Measurements from ENCODE around the gene OBP2A.

The OBP2A gene

DNA sequence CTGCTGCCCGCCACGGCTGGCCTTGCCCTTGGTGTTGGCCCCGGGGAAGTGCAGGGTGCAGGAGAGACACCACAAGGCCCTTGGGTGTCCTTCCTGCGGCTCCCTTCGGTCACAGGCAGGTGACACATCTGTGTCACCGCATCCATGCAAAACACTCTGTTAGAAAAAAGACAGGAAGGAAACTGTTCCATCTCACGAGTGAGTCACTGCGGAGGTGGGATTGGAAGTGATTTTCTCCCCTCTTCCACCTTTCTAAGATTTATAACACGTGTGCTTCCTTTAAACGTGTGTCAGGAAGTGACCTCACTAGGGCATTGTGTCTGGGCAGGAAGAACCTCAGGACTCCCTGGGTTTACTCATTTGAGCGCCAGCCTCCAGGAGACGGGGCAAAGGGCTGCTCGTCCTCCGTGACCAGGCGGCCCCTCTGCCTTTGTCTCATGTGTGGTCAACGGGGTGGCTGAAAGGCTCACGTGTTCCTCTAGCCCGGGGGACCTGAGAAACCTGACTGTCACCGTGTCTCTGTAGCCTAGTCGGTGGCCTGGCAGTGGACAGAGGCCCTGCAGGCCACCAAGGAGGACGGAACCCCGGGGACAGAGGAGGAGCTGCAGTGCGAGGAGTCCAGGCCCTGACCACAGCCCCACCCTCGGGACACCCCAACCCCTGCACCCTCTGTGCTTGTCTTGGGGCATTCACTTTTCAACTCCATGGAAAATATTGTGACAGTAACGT, 29.6 kb upstream of the OBP2A start:
- H3K27ac Mint-ChIP-seq: no peak overlapping the region
- H3K9me3 Mint-ChIP-seq: no peaks in the 10 kb centered on the region
- peaks cover 8% of the 10 kb centered on the region for H3K4me1 Mint-ChIP-seq (ENCODE audit: low read depth)
- H3K36me3 Mint-ChIP-seq (ENCODE audit: low read depth): no peaks in the 10 kb centered on the region
- peaks cover 9% of the 10 kb centered on the region for H3K27me3 Mint-ChIP-seq (ENCODE audit: low read depth)
- no peak overlapping the region for H3K4me3 Mint-ChIP-seq
- no peak for DNase-seq (ENCODE audit: low spot score)

DNA sequence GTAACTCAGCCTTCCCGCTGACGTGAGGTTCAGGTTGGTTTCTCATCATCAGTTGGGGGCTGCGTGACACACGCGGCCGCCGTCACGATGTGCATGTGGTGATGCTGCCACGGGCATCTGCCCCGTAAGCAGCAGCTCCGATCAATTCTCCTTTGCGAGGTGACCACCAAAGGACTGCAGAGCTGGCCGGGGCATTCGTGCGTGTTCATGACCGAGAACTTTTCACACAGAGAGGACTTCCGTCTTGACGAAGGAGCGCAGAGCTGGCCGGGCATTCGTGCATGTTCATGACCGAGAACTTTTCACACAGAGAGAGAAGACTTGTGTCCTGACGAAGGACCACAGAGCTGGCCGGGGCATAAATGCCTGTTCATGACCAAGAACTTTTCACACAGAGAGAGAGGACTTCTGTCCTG, 28.5 kb upstream of the OBP2A start:
- H3K36me3 Mint-ChIP-seq (ENCODE audit: low read depth): no peaks in the 10 kb centered on the region
- DNase-seq (ENCODE audit: low spot score): no peak
- H3K4me3 Mint-ChIP-seq: no peak overlapping the region
- H3K9me3 Mint-ChIP-seq: no peaks in the 10 kb centered on the region
- H3K4me1 Mint-ChIP-seq (ENCODE audit: low read depth): peaks cover 1% of the 10 kb centered on the region
- no peak overlapping the region for H3K27ac Mint-ChIP-seq
- peaks cover 9% of the 10 kb centered on the region for H3K27me3 Mint-ChIP-seq (ENCODE audit: low read depth)

DNA sequence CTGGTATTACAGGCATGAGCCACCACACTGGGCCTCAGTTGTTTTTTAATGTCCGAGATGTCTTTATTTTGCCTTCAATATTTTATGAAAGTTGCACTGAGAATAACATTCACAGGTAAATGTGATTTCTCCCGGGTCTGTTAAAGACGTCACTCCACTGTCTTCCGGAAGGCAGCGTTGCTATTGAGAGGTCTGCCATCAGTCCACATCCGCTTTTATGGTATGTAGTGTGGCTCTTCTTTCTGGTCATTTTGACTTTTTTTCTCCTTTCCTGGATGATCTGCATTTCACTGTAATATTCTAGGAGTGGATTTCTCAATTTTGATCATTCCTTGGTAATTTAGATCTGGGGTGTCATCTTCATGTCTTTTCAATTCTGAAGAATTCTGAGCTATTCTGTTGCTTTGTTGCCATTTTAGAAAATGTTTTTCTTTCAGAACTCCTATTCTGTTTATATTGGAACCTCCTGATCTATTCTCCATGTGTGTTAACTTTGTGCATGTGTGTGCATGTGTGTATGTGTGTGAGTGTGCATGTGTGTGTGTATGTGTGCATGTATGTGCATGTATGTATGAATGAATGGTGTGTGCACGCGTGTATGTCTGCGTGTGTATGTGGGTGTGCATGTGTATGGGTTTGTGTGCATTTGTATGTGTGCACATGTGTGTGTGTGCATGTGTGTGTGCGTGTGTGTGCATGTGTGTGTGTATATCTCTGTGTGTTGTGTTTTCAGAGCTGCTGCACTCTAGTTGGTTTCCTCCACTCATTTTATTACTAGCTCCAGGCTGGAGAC, 26.6 kb upstream of the OBP2A start:
- no peak overlapping the region for H3K4me3 Mint-ChIP-seq
- peaks cover 9% of the 10 kb centered on the region for H3K27me3 Mint-ChIP-seq (ENCODE audit: low read depth)
- H3K4me1 Mint-ChIP-seq (ENCODE audit: low read depth): no peaks in the 10 kb centered on the region
- DNase-seq (ENCODE audit: low spot score): no peak
- H3K27ac Mint-ChIP-seq: no peak overlapping the region
- no peaks in the 10 kb centered on the region for H3K9me3 Mint-ChIP-seq
- no peaks in the 10 kb centered on the region for H3K36me3 Mint-ChIP-seq (ENCODE audit: low read depth)

DNA sequence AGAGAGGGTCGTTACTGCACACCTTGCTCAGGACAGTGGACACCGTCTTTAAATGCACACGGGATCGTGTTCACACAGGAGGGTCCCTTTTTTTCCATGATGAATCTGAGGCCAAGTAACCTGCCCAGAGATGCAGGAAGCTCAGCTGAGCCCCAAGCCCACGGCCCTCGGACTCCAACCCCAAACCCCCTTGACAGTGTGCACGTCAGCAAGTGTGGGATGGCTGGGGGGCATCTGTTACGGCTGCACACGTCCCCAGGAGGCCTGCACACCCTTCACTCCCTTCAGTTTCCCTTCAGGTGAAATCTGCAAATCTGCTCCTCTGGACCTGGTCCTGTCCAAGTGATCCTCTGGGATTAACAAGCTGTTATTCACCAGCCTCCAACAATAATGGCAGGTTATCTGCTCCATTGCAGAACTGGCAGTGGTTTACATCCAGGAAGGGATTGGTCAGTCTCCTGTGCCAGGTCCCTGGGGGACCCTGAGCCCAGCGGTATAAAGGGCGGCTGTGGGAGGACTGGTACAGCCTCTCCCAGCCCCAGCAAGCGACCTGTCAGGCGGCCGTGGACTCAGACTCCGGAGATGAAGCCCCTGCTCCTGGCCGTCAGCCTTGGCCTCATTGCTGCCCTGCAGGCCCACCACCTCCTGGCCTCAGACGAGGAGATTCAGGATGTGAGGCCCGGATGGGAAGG, 24.9 kb upstream of the OBP2A start, which contains the start of gene LCN1:
LCN1 (plus strand) TSS at position 525 of the 692 bp plus-strand sequence; CDS start at position 583, 58 bp downstream.
- H3K4me1 Mint-ChIP-seq (ENCODE audit: low read depth): no peaks in the 10 kb centered on the region
- no peak within 1 kb of the TSS for H3K4me3 Mint-ChIP-seq
- H3K27ac Mint-ChIP-seq: no peak within 1 kb of the TSS
- H3K27me3 Mint-ChIP-seq (ENCODE audit: low read depth): peaks cover 9% of the 10 kb centered on the region
- no peaks in the 10 kb centered on the region for H3K9me3 Mint-ChIP-seq
- no peak for DNase-seq (ENCODE audit: low spot score)
- H3K36me3 Mint-ChIP-seq (ENCODE audit: low read depth): no peaks in the 10 kb centered on the region

DNA sequence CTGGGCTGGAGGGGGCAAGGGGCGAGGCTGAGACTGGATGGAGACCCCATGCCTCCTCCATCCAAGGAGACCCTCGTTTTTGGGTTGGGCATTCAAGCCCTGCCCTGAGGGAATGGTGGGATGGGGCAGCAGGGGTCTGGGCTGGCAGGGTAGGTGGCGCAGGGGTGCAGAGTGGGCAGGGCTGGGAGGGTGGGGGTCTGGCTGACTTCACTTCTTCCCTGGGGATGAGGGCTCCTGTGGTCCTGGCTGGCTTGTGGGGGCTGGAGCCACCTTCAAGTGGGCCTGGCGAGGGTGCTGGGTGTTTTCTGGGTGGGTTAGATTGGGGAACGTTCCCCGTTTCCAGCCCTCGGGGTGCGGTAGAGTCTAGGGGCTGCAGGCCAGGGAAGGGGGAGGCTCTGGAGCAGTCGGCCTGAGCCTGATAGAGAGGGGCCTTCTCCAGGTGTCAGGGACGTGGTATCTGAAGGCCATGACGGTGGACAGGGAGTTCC, 24.3 kb upstream of the OBP2A start:
- no peaks in the 10 kb centered on the region for H3K4me1 Mint-ChIP-seq (ENCODE audit: low read depth)
- DNase-seq (ENCODE audit: low spot score): no peak
- no peaks in the 10 kb centered on the region for H3K9me3 Mint-ChIP-seq
- H3K4me3 Mint-ChIP-seq: no peak overlapping the region
- no peak overlapping the region for H3K27ac Mint-ChIP-seq
- H3K27me3 Mint-ChIP-seq (ENCODE audit: low read depth): peaks cover 9% of the 10 kb centered on the region
- no peaks in the 10 kb centered on the region for H3K36me3 Mint-ChIP-seq (ENCODE audit: low read depth)

DNA sequence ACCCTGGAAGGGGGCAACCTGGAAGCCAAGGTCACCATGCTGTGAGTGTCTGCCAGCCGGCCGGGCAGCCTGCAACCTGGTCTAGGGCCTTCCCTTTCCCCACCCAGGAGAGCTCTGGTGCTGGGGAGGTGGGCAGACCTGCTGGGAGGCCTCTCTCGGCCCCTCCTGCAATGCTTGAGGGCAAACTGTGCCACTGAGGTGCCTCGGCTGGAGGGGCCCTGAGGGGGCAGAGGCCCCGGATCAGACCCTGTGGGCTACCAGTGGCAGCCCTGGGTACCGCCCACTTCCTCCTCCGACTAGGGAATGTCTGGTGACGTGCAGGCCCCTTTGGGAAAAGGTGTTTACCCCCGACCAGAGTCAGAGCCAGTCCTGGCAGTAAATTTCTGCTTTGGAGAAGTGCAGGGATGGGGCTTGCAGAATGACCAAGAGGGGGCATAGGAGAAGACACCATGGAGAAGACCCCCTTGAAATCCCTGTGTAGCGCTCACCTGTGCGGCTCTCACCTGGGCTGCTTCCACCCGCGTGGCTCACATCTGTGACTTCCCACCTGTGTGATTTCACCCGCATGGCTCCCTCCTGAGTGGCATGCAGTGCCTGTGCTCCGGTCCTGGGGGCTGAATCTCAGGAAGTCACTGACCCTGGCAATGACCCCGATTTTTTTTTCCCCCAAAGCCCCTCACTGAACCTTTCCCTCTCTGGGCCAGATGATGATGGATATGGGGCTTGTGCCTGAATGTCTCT, 23.6 kb upstream of the OBP2A start:
- Mint-ChIP-seq H3K27me3 (ENCODE audit: low read depth) (peaks cover 9% of the 10 kb centered on the region), H3K27ac (no peak overlapping the region), H3K4me3 (no peak overlapping the region), H3K36me3 (ENCODE audit: low read depth) (no peaks in the 10 kb centered on the region), H3K4me1 (ENCODE audit: low read depth) (no peaks in the 10 kb centered on the region), H3K9me3 (no peaks in the 10 kb centered on the region)
- DNase-seq (ENCODE audit: low spot score): no peak

DNA sequence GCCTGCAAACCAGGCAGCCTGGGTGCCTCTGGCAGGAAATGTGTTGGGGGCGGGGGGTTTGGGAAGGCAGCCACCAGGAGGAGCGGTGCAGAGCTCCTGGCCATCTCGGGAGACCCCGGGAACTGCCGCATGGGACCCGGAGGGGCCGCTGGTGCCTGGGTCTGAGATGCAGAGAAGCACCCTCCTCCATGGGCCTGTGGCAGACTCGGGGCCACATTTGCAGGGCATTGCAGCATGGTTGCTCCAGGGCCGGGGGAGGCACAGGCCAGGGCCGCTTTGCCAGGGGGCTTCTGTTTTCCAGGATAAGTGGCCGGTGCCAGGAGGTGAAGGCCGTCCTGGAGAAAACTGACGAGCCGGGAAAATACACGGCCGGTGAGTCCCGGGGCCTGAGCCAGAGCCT, 23.0 kb upstream of the OBP2A start:
- H3K27me3 Mint-ChIP-seq (ENCODE audit: low read depth): peaks cover 9% of the 10 kb centered on the region
- H3K4me3 Mint-ChIP-seq: no peak overlapping the region
- H3K9me3 Mint-ChIP-seq: no peaks in the 10 kb centered on the region
- H3K27ac Mint-ChIP-seq: no peak overlapping the region
- no peaks in the 10 kb centered on the region for H3K36me3 Mint-ChIP-seq (ENCODE audit: low read depth)
- no peak for DNase-seq (ENCODE audit: low spot score)
- H3K4me1 Mint-ChIP-seq (ENCODE audit: low read depth): no peaks in the 10 kb centered on the region

DNA sequence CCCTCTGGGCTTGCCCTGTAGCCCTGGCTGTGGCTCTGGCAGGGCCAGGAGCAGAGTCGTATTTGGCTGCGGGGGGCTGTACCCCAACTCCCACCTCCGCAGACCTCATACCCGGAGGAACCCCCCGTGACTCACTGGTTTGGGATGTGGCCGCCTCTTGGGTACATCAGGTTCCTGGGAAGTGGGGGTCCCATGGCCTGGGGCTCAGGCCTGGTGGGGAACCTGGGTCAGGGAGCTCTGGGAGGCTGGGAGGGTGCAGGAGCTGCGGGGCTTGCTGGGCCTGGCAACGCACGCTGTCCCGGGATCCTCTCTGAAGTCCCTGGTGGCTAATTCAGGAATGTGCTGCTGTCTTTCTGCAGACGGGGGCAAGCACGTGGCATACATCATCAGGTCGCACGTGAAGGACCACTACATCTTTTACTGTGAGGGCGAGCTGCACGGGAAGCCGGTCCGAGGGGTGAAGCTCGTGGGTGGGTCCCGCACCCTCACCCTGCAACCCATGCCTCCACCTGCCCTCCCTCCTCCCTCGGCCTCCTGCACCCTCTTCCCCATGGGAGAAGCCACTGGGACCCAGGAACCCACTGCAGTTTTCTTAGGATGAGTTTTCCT, 22.3 kb upstream of the OBP2A start:
- H3K4me3 Mint-ChIP-seq: no peak overlapping the region
- DNase-seq (ENCODE audit: low spot score): no peak
- no peaks in the 10 kb centered on the region for H3K4me1 Mint-ChIP-seq (ENCODE audit: low read depth)
- H3K27me3 Mint-ChIP-seq (ENCODE audit: low read depth): peaks cover 3% of the 10 kb centered on the region
- no peaks in the 10 kb centered on the region for H3K9me3 Mint-ChIP-seq
- H3K27ac Mint-ChIP-seq: no peak overlapping the region
- no peaks in the 10 kb centered on the region for H3K36me3 Mint-ChIP-seq (ENCODE audit: low read depth)

DNA sequence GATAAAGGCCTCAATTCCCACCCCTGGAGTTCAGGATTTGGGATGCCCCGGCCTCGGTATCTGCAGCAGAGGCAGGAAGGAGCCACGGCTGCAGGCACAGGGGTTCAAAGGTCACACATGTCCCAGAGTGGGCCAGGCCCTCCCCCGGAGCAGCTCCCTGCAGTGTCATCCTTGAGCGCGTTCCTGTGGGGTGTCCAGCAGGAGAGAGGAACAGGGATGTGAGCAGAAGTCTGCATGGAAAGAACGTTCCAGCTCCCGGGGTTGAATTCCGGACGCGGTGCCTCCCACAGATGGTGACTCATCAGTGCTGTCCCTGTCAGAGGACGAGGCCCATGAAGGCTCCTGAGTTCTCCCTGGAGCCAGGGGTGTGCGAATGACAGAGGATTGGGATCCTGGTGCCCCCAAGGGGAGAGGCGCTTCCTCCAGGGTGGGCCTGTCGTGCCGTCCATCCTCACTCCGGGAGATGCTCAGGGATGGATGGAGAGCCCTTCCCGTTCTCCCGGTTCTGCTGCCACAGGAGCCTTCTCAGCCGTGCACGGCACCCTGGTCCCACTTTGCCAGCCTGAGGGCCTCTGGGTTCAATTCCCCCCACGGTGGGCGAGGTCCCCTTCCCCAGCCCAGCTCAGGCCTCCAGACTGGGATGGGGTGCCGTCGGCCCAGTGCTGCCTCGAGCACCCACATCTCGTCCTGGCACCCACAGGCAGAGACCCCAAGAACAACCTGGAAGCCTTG, 21.6 kb upstream of the OBP2A start:
- no peaks in the 10 kb centered on the region for H3K4me1 Mint-ChIP-seq (ENCODE audit: low read depth)
- H3K27ac Mint-ChIP-seq: no peak overlapping the region
- no peaks in the 10 kb centered on the region for H3K36me3 Mint-ChIP-seq (ENCODE audit: low read depth)
- DNase-seq (ENCODE audit: low spot score): no peak
- no peaks in the 10 kb centered on the region for H3K9me3 Mint-ChIP-seq
- H3K27me3 Mint-ChIP-seq (ENCODE audit: low read depth): peaks cover under 1% of the 10 kb centered on the region
- H3K4me3 Mint-ChIP-seq: no peak overlapping the region

DNA sequence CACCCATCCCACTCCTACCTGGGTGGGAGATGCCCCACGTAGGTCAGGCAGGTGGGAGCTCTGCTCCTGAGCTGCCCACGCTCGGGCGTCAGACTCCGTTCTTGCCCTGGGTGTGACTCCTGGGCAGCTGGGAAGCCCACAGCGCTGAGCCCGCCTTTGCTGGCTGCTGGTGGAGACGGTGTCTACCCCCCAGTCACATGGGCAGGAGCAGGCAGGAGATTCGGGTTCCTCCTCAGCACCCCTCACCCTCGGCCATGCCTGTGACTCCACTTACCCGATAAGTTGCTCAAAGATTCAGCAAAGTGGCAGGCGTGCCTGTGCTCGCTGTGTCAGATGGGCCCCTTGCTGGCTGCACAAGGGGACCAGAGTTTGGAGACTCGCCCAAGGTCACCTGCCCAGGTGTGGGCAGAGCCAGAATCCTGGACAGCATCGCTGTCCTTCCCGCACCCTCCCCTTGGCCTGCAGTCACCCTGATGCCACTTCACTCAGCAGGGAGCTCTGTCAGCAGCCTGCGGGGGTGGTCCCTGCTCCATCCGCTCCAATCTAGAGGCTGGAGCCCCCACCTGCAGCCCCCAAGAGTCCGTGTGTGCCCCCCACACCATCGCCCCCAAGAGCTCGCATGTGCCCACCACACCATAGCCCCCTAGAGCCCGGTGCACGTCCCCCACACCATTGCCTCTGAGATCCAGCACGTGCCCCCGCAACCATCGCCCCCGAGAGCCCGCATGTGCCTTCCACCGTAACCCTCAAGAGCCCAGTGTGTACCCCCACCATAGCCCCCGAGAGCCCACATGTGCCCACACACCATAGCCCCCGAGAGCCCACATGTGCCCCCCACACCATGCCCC, 20.5 kb upstream of the OBP2A start:
- no peaks in the 10 kb centered on the region for H3K4me1 Mint-ChIP-seq (ENCODE audit: low read depth)

DNA sequence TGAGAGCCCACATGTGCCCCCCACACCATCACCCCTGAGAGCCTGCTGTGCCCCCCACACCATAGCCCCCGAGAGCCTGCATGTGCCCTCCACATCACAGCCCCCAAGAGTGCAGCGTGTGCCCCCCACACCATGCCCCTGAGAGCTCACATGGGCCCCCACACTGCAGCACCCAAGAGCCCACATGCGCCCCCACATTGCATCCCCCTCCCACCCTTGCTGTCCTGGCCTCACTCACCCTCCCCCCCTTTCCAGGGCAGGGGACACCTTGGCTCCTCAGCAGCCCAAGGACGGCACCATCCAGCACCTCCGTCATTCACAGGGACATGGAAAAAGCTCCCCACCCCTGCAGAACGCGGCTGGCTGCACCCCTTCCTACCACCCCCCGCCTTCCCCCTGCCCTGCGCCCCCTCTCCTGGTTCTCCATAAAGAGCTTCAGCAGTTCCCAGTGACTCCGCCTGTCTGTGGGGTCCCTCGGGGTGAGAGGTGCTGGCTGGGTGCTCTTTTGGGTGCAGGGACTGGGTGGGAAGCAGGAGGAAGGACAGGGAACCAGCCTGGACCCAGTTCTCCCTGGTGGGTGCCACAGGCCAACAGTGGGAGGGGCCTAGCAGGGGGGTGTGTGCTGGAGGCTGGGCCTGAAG, 19.7 kb upstream of the OBP2A start:
- Mint-ChIP-seq H3K27me3 (ENCODE audit: low read depth) (no peaks in the 10 kb centered on the region), H3K4me1 (ENCODE audit: low read depth) (no peaks in the 10 kb centered on the region), H3K9me3 (no peaks in the 10 kb centered on the region), H3K27ac (no peak overlapping the region), H3K36me3 (ENCODE audit: low read depth) (no peaks in the 10 kb centered on the region), H3K4me3 (no peak overlapping the region)
- DNase-seq (ENCODE audit: low spot score): no peak

More for the DNA sequence above, 20.5 kb upstream of the OBP2A start:
- no peaks in the 10 kb centered on the region for H3K9me3 Mint-ChIP-seq
- H3K4me3 Mint-ChIP-seq: no peak overlapping the region
- no peak for DNase-seq (ENCODE audit: low spot score)
- H3K36me3 Mint-ChIP-seq (ENCODE audit: low read depth): no peaks in the 10 kb centered on the region
- no peak overlapping the region for H3K27ac Mint-ChIP-seq
- no peaks in the 10 kb centered on the region for H3K27me3 Mint-ChIP-seq (ENCODE audit: low read depth)

Data from T-helper 2 cell treated with Interferon-gamma antibody and Interleukin-4, amounts not matched to agents 5 μg/mL and 100 μg/mL, for 36 hours (primary cell).